Central memory CD4-positive, alpha-beta T cell (primary cell): ENCODE results near the gene MALAT1.
"Not testable (repeated sequence)": the region's sequence is repeated elsewhere in the genome, so short reads cannot be mapped to it uniquely, and the experiment has no call there.

Source experiments
- DNase-seq: peaks from one replicate; pipeline ENCODE4 v3.0.0; 2022
- total RNA-seq, 3 experiments: gene quantifications; one replicate each; lab custom pipeline; 2026; lab: John Stamatoyannopoulos, UW

Gene MALAT1
- 2,169 to 28,521 (median 6,421) reads per million in 3 experiments for total RNA-seq

DNA sequence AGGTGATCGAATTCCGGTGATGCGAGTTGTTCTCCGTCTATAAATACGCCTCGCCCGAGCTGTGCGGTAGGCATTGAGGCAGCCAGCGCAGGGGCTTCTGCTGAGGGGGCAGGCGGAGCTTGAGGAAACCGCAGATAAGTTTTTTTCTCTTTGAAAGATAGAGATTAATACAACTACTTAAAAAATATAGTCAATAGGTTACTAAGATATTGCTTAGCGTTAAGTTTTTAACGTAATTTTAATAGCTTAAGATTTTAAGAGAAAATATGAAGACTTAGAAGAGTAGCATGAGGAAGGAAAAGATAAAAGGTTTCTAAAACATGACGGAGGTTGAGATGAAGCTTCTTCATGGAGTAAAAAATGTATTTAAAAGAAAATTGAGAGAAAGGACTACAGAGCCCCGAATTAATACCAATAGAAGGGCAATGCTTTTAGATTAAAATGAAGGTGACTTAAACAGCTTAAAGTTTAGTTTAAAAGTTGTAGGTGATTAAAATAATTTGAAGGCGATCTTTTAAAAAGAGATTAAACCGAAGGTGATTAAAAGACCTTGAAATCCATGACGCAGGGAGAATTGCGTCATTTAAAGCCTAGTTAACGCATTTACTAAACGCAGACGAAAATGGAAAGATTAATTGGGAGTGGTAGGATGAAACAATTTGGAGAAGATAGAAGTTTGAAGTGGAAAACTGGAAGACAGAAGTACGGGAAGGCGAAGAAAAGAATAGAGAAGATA lies at the start of gene MALAT1:
Gene MALAT1, plus strand, starts transcription at position 69 of the 736 bp plus-strand sequence.
- DNase-seq, result peak; percentile 91

DNA sequence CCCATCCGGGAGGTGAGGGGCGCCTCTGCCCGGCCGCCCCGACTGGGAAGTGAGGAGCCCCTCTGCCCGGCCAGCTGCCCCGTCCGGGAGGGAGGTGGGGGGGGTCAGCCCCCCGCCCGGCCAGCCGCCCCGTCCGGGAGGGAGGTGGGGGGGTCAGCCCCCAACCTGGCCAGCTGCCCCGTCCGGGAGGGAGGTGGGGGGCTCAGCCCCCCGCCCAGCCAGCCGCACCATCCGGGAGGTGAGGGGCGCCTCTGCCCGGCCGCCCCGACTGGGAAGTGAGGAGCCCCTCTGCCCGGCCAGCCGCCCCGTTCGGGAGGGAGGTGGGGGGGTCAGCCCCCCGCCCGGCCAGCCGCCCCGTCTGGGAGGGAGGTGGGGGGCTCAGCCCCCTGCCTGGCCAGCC lies 47.5 kb upstream of the MALAT1 start:
- DNase-seq, result not testable (repeated sequence)

DNA sequence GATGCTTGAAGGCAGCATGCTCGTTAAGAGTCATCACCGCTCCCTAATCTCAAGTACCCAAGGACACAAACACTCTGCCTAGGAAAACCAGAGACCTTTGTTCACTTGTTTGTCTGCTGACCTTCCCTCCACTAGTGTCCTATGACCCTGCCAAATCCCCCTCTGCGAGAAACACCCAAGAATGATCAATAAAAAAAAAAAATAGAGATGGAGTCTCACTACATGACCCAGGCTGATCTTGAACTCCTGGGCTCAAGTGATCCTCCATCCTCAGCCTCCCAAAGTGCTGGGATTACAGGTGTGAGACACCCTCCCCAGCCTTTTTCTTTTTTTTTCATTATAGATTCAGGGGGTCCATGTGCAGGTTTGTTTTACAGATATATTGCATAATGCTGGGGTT lies 46.6 kb upstream of the MALAT1 start:
- DNase-seq, result not testable (repeated sequence)

DNA sequence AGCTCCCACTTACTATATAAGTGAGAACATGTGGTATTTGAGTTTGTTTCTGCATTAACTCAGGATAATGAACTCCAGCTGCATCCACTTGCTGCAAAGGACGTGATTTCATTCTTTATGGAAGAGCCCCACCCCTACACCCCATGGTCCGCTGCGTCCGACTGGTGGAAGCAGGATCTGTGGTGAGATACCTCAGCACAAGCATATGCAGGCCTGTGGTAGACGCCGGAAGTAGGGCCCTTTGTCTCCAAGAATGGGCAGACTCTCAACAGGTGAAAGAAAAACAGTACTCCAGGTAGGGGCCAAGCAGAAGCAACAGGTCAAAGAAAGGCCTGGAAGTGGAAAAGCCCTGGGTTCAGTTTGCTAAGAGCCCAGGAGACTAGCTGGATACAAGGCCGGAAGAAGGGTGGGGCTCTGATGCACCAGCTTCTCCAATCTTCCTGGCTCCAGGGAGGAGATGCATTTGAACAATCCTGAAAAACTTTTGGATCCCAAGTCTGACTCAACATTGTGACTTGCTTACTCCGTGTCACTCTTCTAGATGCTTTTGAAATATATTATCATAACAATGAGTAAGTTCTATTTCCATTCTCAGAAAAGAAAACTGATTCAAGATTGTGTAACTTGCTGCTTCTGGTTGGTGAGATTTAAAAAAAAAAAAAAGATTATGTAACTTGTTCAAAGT lies 45.9 kb upstream of the MALAT1 start:
- DNase-seq, result no peak

DNA sequence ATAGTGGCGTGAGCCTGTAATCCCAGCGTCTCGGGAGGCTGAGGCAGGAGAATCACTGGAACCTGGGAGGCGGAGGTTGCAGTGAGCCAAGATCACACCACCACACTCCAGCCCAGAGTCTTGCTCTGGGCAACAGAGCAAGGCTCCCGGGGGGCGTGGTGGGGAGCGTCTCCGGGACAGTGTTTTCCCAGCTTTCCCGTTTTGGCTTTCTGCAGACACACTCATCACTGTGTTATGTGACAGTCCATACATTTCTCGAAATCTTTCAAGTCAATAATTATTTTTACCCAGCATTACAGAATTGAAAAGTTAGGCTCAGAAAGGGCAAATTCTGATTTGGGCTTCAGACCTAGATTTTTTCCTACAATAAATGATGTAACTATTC lies 44.5 kb upstream of the MALAT1 start:
- DNase-seq, result no peak

DNA sequence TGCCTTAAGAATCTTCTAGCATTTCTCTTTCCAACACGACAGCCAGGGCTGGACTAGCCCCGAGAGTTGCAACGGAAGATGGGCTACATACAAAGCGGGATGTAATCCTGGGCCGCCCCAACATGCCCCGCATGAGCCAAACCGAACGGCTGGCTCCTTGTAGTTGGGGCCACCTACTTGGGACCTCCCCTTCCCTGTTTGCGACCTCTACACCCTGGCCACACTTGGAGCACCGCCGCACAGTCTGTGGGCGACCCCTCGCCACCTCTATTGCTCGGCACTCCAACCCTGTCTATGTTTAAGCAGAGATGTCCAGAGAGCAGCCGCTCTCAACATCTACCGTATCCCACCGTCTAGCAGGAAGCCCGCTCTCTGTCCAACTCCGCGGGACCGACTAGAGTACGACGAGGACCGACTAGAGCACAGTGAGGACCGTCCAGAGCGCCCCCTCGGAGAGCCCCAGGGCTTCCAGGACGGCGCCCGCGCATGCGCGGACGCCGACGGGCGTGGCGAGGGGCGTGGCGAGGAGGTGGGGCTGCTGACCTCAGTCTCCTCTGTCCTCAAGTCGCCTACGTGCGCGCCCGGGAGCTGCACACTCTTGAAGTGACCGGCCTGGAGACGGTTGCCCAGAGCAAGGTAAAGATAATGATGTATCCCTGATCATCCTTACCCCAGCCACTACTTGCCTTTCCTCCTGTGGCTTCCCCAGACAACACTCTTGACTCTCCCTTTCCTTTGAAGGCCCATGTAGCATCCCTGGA lies 44.0 kb upstream of the MALAT1 start:
- peak; percentile 58 for DNase-seq

DNA sequence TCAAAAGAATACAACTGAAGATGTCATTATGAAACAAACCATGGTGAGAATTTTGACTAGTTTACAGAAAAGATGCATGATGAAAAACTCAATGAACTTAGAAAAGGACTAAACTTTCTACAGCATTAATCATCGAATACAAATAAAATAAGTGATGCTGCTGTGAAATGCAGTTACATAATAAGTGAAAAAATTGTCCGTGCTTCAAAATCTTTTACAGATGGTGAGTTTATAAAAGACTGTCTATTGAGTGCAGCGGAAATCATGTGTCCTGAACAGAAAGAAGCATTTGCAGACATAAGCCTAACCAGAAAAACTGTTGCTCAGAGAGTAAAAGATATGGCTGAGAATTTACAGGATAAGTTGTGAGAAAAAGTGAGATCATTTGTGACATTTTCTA lies 42.4 kb upstream of the MALAT1 start:
- no peak for DNase-seq

DNA sequence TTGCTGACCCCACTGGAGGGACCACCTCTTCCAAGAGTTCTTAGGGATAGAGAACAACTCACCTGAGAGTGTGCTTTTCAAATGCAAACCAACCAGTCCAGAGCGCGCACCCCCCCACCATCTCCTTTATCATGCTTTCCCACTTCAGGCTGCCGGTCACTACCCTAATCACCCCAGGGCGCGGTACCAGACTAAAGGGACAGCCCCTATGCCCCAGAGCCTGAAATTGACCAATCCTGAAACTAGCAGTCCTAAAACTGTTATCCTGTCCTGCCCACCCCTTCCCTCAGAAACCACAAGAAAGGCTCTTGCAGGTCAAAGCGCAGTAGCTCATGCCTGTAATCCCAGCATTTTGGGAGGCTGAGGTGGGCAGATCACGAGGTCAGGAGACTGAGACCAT lies 39.3 kb upstream of the MALAT1 start:
- no peak for DNase-seq

DNA sequence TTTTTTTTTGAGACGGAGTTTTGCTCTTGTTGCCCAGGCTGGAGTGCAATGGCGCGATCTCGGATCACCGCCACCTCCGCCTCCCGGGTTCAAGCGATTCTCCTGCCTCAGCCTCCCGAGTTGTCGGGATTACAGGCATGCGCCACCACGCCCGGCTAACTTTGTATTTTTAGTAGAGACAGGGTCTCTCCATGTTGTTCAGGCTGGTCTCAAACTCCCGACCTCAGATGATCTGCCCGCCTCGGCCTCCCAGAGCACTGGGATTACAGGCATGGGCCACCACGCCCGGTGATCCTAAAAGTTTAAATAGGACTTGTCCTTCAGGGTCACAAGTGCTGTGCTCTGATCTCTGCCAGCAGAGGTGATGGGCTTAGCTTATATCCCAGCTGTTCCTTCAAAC lies 33.4 kb upstream of the MALAT1 start:
- DNase-seq, result not testable (repeated sequence)

DNA sequence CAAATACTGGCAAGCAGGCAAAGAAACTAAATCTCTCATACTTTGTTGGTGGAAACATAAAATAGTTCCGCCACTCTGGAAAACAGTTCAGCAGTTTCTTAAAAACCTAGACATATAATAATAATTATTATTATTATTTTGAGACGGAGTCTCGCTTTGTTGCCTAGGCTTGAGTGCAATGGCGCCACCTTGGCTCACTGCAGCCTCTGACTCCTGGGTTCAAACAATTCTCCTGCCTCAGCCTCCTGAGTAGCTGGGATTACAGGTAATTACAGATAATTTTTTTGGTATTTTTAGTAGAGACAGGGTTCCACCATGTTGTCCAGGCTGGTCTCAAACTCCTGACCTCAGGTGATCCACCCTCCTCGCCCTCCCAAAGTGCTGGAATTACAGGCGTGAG lies 31.5 kb upstream of the MALAT1 start:
- not testable (repeated sequence) for DNase-seq

DNA sequence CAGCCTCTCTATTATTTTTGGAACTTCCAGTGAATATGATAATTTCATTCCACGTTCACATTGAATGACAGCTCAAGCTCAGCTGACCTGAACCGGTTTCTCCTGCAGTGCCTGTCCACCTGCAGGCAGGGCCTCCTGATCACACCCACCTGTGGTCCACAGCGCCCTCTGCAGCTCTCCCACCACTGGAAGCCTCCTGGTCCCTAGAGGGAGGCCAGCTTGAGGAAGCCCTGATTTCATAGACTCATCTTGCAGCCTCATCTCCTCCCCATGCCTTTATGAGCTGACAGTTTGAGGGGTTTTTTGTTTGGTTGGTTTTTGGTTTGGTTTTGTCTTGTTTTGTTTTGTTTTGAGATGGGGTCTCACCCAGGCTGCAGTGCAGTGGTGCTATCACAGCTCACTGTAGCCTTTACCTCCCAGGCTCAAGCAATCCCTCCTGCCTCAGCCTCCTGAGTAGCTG lies 29.9 kb upstream of the MALAT1 start:
- peak; percentile 43 for DNase-seq

DNA sequence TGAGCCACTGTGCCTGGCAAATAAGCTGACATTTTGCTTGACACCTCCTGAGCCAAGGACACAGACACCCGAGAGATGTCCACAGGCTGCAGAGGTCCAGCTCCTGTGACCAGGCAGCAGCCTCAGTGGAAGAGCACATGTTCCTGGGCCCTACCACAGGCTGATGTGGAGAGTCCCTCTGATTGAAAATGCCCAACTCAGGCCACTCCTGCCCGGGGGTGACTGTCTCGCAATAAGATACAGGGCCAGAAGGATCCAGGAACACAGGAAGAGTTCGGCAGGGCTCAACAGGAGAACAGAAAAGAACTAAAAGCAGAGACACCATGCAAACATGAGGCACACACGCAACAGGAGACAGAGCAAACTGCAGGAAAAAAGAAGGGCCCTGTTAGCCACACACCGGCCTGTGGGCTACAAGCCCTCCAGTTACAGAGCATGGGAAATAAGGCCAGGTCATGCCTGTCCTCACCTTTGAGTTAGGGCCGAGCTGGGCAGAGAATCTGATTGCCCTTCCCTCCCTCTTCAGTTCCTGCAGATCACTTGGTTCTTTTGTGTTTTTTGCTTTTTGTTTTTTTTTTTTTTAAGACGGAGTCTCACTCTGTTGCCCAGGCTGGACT lies 28.3 kb upstream of the MALAT1 start:
- DNase-seq, result no peak

DNA sequence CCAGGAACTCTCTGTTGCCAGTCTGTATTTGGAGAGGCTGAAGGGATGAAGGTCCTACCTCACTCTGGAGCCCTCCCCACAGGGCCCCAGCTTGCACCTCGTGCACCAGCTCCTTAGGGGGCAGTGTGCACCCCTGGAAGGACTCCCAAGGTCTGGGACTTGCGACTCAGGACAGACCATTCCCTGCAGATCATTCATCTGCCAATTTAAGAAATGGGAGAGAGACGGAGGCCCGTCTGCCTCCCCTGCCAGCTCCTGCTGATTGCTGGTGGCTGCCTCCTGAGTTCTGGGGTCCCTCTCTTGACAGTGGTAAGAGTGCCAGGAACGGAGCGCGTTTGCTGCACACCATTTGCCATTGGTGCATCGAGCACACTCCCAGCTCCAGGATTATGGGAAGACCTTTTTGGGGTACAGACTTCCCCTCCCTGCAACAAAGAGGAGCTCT lies 27.4 kb upstream of the MALAT1 start:
- DNase-seq, result no peak

DNA sequence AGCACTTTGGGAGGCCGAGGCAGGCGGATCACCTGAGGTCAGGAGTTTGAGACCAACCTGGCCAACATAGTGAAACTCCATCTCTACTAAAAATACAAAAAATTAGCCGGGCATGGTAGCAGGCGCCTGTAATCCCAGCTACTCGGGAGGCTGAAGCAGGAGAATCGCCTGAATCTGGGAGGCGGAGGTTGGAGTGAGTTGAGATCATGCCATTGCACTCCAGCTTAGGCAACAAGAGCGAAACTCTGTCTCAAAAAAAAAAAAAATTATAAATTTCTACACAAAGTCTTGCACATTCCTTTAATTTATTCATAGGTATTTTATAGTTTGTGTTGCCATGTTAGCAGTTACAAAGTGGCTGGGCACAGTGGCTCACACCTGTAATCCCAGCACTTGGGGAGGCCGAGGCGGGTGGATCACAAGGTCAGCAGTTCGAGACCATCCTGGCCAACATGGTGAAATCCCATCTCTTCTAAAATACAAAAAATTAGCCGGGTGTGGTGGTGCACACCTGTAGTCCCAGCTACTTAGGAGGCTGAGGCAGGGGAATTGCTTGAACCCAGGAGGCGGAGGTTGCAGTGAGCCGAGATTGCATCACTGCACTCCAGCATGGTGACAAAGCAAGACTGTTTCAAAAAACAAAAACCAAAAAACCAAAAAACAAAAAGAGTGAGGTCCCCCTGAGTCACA lies 26.1 kb upstream of the MALAT1 start:
- DNase-seq, result not testable (repeated sequence)

DNA sequence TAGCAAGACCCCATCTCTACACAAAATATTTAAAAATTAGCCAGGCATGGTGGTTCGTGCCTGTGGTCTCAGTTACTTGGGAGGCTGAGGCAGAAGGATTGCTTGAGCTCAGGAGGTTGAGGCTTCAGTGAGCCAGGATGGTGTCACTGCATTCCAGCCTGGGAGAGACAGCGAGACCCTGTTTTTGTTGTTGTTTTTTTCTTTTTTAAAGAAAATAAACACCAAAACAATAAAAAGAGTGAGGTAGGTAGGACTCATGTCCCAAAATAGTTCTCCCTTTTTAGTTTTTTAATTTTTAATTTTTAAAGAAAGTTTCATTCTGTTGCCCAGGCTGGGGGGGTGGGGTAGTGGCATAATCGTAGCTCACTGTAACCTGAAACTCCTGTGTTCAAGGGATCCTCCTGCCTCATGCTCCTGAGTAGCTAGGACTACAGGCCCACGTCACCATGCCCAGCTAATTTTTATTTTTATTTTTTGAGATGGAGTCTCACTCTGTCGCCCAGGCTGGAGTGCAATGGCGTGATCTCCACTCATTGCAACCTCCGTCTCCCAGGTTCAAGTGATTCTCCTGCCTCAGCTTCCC lies 25.5 kb upstream of the MALAT1 start:
- DNase-seq, result no peak

DNA sequence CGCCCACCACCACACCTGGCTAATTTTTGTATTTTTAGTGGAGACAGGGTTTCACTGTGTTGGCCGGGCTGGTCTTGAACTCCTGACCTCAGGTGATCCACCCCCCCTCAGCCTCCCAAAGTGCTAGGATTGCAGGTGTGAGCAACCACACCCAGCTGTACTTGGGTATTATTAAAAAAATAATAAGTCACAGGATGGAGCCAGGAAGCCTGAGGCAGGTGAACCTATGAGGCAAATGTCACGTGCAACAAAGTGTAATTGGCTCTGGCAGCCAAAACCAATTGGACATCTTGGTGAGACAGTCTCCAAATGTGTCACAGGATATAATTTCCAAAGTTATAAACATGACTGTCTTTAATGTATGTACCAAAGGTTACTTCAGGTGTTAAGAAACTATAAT lies 24.0 kb upstream of the MALAT1 start:
- DNase-seq, result no peak

DNA sequence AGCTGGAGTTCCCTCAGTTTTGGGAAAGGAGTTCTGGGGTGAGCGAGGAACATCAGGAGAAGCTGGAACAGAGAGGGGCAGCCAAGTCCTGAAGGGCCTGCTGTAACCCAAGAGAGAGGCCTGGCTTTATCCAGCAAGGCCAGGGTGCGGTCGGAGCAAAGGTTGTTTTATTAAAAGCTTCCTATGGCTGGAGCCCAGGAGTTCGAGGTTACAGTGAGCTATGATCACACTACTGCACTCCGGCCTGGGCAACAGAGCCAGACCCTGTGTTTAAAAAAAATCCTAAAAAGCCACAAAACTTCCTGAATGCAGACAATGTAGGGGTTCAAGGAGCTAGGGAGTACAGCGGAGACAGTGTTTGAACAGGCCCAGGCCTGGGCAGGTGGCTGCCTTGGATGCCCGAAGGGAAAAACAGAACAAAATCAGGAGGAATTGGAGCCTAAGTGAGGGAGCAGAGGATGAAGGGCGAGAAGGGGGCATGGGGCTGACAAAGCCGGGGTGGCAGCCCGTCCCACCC lies 22.2 kb upstream of the MALAT1 start:
- no peak for DNase-seq

DNA sequence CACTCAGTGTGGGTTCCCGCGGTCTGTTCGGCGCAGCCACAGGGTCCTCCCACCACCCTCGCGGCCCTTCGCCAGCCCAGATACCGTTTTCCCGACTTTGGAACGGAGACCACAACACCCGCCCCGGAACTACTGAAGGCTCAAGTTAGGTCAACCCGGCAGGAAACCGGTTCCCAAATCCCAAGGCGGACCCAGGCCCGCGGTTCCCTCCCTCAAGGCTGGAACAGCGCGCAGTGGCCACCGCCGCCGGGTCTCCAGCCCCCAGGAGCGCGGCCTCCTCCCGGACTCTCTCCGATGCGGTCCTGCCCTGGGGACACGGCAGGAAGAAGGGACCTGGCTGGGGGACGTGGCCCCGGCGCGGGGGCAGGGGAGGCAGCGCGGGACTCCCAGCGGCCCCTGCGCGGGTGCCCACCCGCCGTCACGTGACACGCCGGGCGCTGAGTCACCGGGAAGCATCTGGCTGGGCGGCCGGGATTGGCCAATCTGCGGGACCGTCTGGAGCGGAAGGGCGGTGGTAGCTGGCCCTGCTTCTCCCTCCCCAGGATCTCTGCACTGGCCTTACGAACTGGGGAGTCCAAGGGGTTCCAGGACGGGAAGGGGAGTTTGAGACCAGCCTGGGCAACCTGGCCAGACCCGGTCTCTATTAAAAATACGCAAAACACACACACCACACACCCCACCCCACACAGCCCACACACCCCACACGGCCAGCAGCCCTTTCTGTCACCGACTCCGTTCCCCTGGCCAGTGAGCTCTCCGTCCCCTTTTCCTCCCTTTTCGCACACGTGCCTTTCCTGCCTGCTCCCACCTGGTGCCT lies 21.5 kb upstream of the MALAT1 start:
- peak; percentile 83 for DNase-seq

DNA sequence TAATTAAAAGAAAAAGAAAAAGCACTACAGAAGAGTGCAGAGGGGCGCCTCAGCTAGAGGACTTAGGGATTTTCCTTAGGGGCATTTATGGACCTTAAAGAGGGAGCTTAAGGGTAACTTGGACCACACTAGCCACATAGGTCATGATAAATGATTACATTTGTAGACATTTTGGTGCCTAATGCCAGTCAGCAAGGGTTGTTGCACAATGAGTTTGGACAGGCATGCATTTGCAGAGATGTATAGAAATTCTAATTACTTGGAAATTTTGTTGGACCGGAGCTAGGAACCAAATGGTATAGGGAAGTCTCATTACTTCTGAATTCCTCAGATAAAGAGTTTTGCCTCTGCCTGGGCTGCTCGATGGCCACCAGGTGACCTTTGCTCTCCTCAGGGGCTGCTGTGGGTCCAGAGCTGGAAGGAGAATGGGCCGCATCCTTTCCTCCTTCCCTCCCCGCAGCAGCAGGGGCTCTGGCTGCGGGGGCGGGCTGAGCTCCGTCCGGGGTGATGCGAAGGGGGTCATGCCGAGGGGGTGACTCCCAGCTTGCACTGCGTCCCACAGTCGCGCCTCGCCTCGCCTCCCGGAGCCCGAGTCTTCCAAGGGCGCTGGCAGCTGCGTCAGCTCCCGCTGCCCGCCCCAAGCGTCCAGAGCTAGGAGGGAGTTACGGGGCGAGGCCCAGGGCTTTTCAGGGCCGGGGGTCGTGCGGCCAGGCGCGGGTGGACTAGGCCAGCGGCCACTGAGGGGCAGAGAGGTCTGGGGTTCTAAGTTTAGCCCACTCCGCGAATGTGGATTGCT lies 20.3 kb upstream of the MALAT1 start:
- no peak for DNase-seq
